ENCODE data around the gene TKTL1. TPM values are rescaled to one million over a fixed set of nuclear protein-coding genes. Genes with fewer than 3 reads are reported as not detected.

The TKTL1 gene
- total and polyA plus RNA-seq, 2 experiments from 2014 or later = 0.52 TPM; not detected in 1

- H3K27me3 ChIP-seq = no peaks in the 10 kb centered on the region
- H3K9me2 ChIP-seq (replicated peaks; ENCODE audit: insufficient read depth) = no peaks in the 10 kb centered on the region
- H3K27ac ChIP-seq = no peak overlapping the region
- H3K4me1 ChIP-seq (ENCODE audit: insufficient read depth) = peaks cover 6% of the 10 kb centered on the region
- no peak overlapping the region for H3K4me3 ChIP-seq
- H4K20me1 ChIP-seq (ENCODE audit: insufficient read depth, poor library complexity, severe bottlenecking) = peaks cover 11% of the 10 kb centered on the region
- no peaks in the 10 kb centered on the region for H3K36me3 ChIP-seq (replicated peaks; ENCODE audit: insufficient read depth, low read depth)
- no peak for TF ChIP-seq CTCF (IDR thresholded peaks at IDR 0.05; ENCODE audit: poor library complexity)
- TF ChIP-seq EZH2 (IDR thresholded peaks at IDR 0.05; ENCODE audit: borderline replicate concordance) = no peak
- no peak for TF ChIP-seq EZH2phosphoT487 (IDR thresholded peaks at IDR 0.05; ENCODE audit: low read depth, severe bottlenecking, unreplicated experiment)
- peaks cover 26% of the 10 kb centered on the region for H3K79me2 ChIP-seq
- 87% methylated on average over 20 of the region's 20 CpGs for WGBS (ENCODE audit: low lambda C conversion rate, missing lambda C conversion rate)
- DNase-seq (ENCODE audit: low spot score) = no peak
- no peaks in the 10 kb centered on the region for H3K9me3 ChIP-seq (ENCODE audit: low read depth)
- no peak overlapping the region for H2AFZ ChIP-seq
- H3K4me2 ChIP-seq = no peak overlapping the region
These were observed 68.3 kb downstream of the TKTL1 start for GRCh38 chrX:154363706-154364439.

- Histone ChIP-seq H3K9me2 (replicated peaks; ENCODE audit: insufficient read depth) (no peaks in the 10 kb centered on the region), H3K4me2 (no peak overlapping the region), H4K20me1 (ENCODE audit: insufficient read depth, poor library complexity, severe bottlenecking) (peaks cover 11% of the 10 kb centered on the region), H3K27ac (no peak overlapping the region), H3K4me1 (ENCODE audit: insufficient read depth) (peaks cover 8% of the 10 kb centered on the region), H3K9me3 (ENCODE audit: low read depth) (no peaks in the 10 kb centered on the region), H2AFZ (no peak overlapping the region), H3K36me3 (replicated peaks; ENCODE audit: insufficient read depth, low read depth) (no peaks in the 10 kb centered on the region), H3K27me3 (no peaks in the 10 kb centered on the region), H3K4me3 (no peak overlapping the region), H3K79me2 (peaks cover 30% of the 10 kb centered on the region)
- WGBS (ENCODE audit: low lambda C conversion rate, missing lambda C conversion rate) = 87% methylated on average over 20 of the region's 20 CpGs
- TF ChIP-seq EZH2phosphoT487 (IDR thresholded peaks at IDR 0.05; ENCODE audit: low read depth, severe bottlenecking, unreplicated experiment) = no peak
- TF ChIP-seq CTCF (IDR thresholded peaks at IDR 0.05; ENCODE audit: poor library complexity) = no peak
- no peak for TF ChIP-seq EZH2 (IDR thresholded peaks at IDR 0.05; ENCODE audit: borderline replicate concordance)
- DNase-seq (ENCODE audit: low spot score) = no peak
These were observed 69.5 kb downstream of the TKTL1 start for GRCh38 chrX:154365052-154365600.

- peaks cover 32% of the 10 kb centered on the region for H3K79me2 ChIP-seq
- H4K20me1 ChIP-seq (ENCODE audit: insufficient read depth, poor library complexity, severe bottlenecking) = peaks cover 11% of the 10 kb centered on the region
- no peak for DNase-seq (ENCODE audit: low spot score)
- H2AFZ ChIP-seq = no peak overlapping the region
- H3K4me2 ChIP-seq = no peak overlapping the region
- H3K4me3 ChIP-seq = no peak overlapping the region
- 92% methylated on average over 29 of the region's 32 CpGs for WGBS (ENCODE audit: low lambda C conversion rate, missing lambda C conversion rate)
- TF ChIP-seq CTCF (IDR thresholded peaks at IDR 0.05; ENCODE audit: poor library complexity) = no peak
- TF ChIP-seq EZH2phosphoT487 (IDR thresholded peaks at IDR 0.05; ENCODE audit: low read depth, severe bottlenecking, unreplicated experiment) = no peak
- TF ChIP-seq EZH2 (IDR thresholded peaks at IDR 0.05; ENCODE audit: borderline replicate concordance) = no peak
- H3K27ac ChIP-seq = no peak overlapping the region
- no peaks in the 10 kb centered on the region for H3K27me3 ChIP-seq
- H3K9me2 ChIP-seq (replicated peaks; ENCODE audit: insufficient read depth) = no peaks in the 10 kb centered on the region
- peaks cover 8% of the 10 kb centered on the region for H3K4me1 ChIP-seq (ENCODE audit: insufficient read depth)
- no peaks in the 10 kb centered on the region for H3K36me3 ChIP-seq (replicated peaks; ENCODE audit: insufficient read depth, low read depth)
- H3K9me3 ChIP-seq (ENCODE audit: low read depth) = no peaks in the 10 kb centered on the region
These were observed 70.5 kb downstream of the TKTL1 start for GRCh38 chrX:154365997-154366665.
